ENCODE measurements around the gene RASSF5. TPM values are rescaled to one million over a fixed set of nuclear protein-coding genes. Genes with fewer than 3 reads are reported as not detected.

RASSF5 gene
- total and polyA plus RNA-seq, 4 donors = 4.8 to 10.0 (median 5.5) TPM

DNA sequence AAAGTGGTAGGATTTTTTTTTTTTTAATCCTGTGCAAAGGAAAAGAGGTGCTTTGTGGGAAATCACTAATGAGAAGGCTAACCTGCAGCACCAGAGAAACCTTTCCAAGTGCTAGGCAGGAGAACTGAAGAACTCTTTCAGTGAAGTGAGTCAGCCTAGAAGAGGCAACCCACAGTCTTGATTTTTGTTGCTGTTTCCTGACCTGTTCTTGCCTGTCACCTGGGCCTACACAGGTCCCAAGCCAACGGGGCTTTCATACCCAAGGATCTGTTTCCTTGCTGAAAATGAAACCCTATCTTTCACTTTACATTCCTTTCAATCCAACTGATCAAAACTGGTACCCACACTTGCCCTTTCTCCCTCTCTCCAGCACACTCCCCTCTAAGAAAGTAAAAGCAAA, 44.2 kb upstream of the RASSF5 start (continued):
- no peak for TF ChIP-seq SP1 (IDR thresholded peaks at IDR 0.05)
- no peak for TF ChIP-seq RAD21 (IDR thresholded peaks at IDR 0.05)
- no peak for TF ChIP-seq NR2F2 (IDR thresholded peaks at IDR 0.05)
- no peak for TF ChIP-seq YY1 (IDR thresholded peaks at IDR 0.05)

DNA sequence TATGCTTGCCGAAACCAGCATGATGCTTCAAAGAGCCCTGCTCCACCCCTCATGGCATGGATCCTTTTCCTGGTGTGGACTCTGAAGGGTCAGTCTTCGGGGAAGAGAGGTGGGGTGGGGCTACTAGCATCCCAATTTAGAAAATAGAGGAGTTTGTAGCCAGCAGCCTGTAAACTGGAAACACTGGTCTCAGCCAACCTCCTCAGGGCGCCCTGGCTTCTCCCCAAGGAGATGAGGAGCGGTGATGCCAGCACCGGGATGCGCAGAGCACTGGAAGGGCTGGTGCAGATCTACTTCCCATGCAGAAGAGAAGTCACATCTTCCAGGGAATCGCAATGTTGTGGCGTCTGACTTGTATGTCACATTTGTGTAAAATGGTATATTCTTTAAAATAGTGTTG, 43.4 kb upstream of the RASSF5 start:
- Histone ChIP-seq H3K9me3 (ENCODE audit: control insufficient read depth in 4 of 4, low read length in 3 of 4) (no peaks in the 10 kb centered on the region), H3K4me3 (ENCODE audit: low read depth in 1 of 3, low read length in 3 of 3) (no peak overlapping the region), H3K27me3 (ENCODE audit: control insufficient read depth in 4 of 4, insufficient read depth in 4 of 4, low read length in 3 of 4) (no peaks in the 10 kb centered on the region), H3K27ac (ENCODE audit: low read depth in 1 of 2, low read length in 2 of 2) (no peak overlapping the region), H3K9ac (ENCODE audit: low read depth in 1 of 2, low read length in 2 of 2) (no peak overlapping the region), H3K4me1 (ENCODE audit: control insufficient read depth in 4 of 4, insufficient read depth in 4 of 4, low read length in 3 of 4) (no peaks in the 10 kb centered on the region), H3K36me3 (ENCODE audit: control insufficient read depth in 4 of 4, insufficient read depth in 3 of 4, low read depth in 1 of 4, low read length in 3 of 4) (peaks cover 0 to 5% (median 3%) of the 10 kb centered on the region in 4 donors)
- 97% methylated on average over 8 of the region's 8 CpGs for WGBS
- DNase-seq (ENCODE audit: low spot score) = no peak
- TF ChIP-seq GABPA (IDR thresholded peaks at IDR 0.05 in 1 of 2, conservative IDR thresholded peaks at IDR 0.05 in 1 of 2) (no peak), EGR1 (IDR thresholded peaks at IDR 0.05; ENCODE audit: low read depth in 2 of 2) (no peak)
- TF ChIP-seq, protein P1, sequence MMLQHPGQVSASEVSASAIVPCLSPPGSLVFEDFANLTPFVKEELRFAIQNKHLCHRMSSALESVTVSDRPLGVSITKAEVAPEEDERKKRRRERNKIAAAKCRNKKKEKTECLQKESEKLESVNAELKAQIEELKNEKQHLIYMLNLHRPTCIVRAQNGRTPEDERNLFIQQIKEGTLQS (IDR thresholded peaks at IDR 0.05) = no peak

DNA sequence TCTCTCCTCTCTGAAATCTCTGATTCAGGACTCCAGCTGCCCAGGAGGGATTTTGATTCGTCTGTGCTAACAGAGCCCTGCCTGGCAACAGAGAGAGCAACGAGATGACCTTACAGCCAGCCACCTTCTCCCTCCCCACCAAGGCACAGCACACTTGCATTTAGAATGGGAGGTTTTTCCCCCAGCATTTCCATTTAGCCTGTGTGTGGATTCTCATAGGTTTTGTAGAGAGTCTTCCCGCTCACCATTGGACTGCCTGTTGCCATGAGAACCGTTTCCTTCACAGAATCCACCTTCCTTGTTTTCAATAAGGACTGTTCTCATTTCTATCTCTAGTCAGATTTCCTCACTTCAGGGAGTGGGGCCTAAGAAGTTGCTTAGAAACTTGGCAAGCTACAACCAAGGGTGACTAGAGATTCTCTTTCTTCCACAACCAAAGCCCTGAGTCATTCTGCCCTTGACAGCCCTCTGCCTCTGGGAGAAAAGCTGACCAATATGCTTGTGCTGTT, 42.8 kb upstream of the RASSF5 start:
- H3K9ac ChIP-seq (ENCODE audit: low read depth in 1 of 2, low read length in 2 of 2) = no peak overlapping the region
- no peaks in the 10 kb centered on the region for H3K4me1 ChIP-seq (ENCODE audit: control insufficient read depth in 4 of 4, insufficient read depth in 4 of 4, low read length in 3 of 4)
- 78% methylated on average over 4 of the region's 4 CpGs for WGBS
- no peaks in the 10 kb centered on the region for H3K27me3 ChIP-seq (ENCODE audit: control insufficient read depth in 4 of 4, insufficient read depth in 4 of 4, low read length in 3 of 4)
- H3K36me3 ChIP-seq (ENCODE audit: control insufficient read depth in 4 of 4, insufficient read depth in 3 of 4, low read depth in 1 of 4, low read length in 3 of 4) = peaks cover 0 to 5% (median under 1%) of the 10 kb centered on the region in 4 donors
- no peak overlapping the region for H3K27ac ChIP-seq (ENCODE audit: low read depth in 1 of 2, low read length in 2 of 2)
- H3K9me3 ChIP-seq (ENCODE audit: control insufficient read depth in 4 of 4, low read length in 3 of 4) = no peaks in the 10 kb centered on the region
- TF ChIP-seq, protein P1 (IDR thresholded peaks at IDR 0.05) = no peak
- TF ChIP-seq TAF1 (conservative IDR thresholded peaks at IDR 0.05) (no peak), FOXA2 (IDR thresholded peaks at IDR 0.05) (no peak), EGR1 (IDR thresholded peaks at IDR 0.05; ENCODE audit: low read depth in 2 of 2) (no peak), HNF4A (conservative IDR thresholded peaks at IDR 0.05) (no peak), SP1 (IDR thresholded peaks at IDR 0.05) (no peak), RAD21 (IDR thresholded peaks at IDR 0.05) (no peak), GABPA (IDR thresholded peaks at IDR 0.05 in 1 of 2, conservative IDR thresholded peaks at IDR 0.05 in 1 of 2) (no peak), NR2F2 (IDR thresholded peaks at IDR 0.05) (no peak)
- TF ChIP-seq, protein P2, sequence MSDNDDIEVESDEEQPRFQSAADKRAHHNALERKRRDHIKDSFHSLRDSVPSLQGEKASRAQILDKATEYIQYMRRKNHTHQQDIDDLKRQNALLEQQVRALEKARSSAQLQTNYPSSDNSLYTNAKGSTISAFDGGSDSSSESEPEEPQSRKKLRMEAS (IDR thresholded peaks at IDR 0.05) = no peak
- TF ChIP-seq, protein P3, sequence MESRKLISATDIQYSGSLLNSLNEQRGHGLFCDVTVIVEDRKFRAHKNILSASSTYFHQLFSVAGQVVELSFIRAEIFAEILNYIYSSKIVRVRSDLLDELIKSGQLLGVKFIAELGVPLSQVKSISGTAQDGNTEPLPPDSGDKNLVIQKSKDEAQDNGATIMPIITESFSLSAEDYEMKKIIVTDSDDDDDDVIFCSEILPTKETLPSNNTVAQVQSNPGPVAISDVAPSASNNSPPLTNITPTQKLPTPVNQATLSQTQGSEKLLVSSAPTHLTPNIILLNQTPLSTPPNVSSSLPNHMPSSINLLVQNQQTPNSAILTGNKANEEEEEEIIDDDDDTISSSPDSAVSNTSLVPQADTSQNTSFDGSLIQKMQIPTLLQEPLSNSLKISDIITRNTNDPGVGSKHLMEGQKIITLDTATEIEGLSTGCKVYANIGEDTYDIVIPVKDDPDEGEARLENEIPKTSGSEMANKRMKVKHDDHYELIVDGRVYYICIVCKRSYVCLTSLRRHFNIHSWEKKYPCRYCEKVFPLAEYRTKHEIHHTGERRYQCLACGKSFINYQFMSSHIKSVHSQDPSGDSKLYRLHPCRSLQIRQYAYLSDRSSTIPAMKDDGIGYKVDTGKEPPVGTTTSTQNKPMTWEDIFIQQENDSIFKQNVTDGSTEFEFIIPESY (IDR thresholded peaks at IDR 0.05) = no peak
- H3K4me3 ChIP-seq (ENCODE audit: low read depth in 1 of 3, low read length in 3 of 3) = no peak overlapping the region
- DNase-seq (ENCODE audit: low spot score) = no peak

DNA sequence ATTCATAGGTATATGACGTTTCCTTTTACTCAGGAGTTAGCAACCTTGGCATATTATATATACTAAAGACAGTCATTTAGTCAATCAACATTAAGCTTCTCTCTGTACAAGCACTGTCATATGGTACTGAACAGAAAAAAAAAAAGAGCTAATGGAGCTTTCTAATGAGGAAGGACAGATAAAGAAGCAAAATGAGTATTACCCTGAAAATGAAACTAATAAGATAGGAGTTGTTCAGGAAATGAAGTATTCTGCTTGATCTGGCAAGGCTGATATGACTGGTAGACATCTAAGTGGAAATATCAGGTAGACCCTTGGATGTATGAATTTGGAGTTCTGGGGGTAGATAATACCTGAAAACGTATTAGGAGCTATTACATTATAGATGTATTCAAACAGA, 41.4 kb upstream of the RASSF5 start:
- no peak overlapping the region for H3K9ac ChIP-seq (ENCODE audit: low read depth in 1 of 2, low read length in 2 of 2)
- H3K36me3 ChIP-seq (ENCODE audit: control insufficient read depth in 4 of 4, insufficient read depth in 3 of 4, low read depth in 1 of 4, low read length in 3 of 4) = no peaks in the 10 kb centered on the region
- H3K27me3 ChIP-seq (ENCODE audit: control insufficient read depth in 4 of 4, insufficient read depth in 4 of 4, low read length in 3 of 4) = no peaks in the 10 kb centered on the region
- WGBS = 62% methylated on average over 2 of the region's 2 CpGs
- peaks cover 0 to 12% (median 7%) of the 10 kb centered on the region in 4 donors for H3K4me1 ChIP-seq (ENCODE audit: control insufficient read depth in 4 of 4, insufficient read depth in 4 of 4, low read length in 3 of 4)
- H3K9me3 ChIP-seq (ENCODE audit: control insufficient read depth in 4 of 4, low read length in 3 of 4) = no peaks in the 10 kb centered on the region
- no peak overlapping the region for H3K27ac ChIP-seq (ENCODE audit: low read depth in 1 of 2, low read length in 2 of 2)
- no peak for DNase-seq (ENCODE audit: low spot score)
- TF ChIP-seq HNF4A (conservative IDR thresholded peaks at IDR 0.05) = no peak
- no peak for TF ChIP-seq TAF1 (conservative IDR thresholded peaks at IDR 0.05)
- TF ChIP-seq RXRA (IDR thresholded peaks at IDR 0.05) = no peak
- no peak for TF ChIP-seq EGR1 (IDR thresholded peaks at IDR 0.05; ENCODE audit: low read depth in 2 of 2)
- TF ChIP-seq, protein P4, sequence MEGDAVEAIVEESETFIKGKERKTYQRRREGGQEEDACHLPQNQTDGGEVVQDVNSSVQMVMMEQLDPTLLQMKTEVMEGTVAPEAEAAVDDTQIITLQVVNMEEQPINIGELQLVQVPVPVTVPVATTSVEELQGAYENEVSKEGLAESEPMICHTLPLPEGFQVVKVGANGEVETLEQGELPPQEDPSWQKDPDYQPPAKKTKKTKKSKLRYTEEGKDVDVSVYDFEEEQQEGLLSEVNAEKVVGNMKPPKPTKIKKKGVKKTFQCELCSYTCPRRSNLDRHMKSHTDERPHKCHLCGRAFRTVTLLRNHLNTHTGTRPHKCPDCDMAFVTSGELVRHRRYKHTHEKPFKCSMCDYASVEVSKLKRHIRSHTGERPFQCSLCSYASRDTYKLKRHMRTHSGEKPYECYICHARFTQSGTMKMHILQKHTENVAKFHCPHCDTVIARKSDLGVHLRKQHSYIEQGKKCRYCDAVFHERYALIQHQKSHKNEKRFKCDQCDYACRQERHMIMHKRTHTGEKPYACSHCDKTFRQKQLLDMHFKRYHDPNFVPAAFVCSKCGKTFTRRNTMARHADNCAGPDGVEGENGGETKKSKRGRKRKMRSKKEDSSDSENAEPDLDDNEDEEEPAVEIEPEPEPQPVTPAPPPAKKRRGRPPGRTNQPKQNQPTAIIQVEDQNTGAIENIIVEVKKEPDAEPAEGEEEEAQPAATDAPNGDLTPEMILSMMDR (IDR thresholded peaks at IDR 0.05; ENCODE audit: low read depth, low read length, missing input control) = no peak
- TF ChIP-seq RAD21 (IDR thresholded peaks at IDR 0.05) = no peak
- no peak for TF ChIP-seq JUND (IDR thresholded peaks at IDR 0.05)
- TF ChIP-seq, protein P3 (IDR thresholded peaks at IDR 0.05) = no peak
- no peak for TF ChIP-seq GABPA (IDR thresholded peaks at IDR 0.05 in 1 of 2, conservative IDR thresholded peaks at IDR 0.05 in 1 of 2)
- no peak for TF ChIP-seq NR2F2 (IDR thresholded peaks at IDR 0.05)
- no peak for TF ChIP-seq YY1 (IDR thresholded peaks at IDR 0.05)
- TF ChIP-seq SP1 (IDR thresholded peaks at IDR 0.05) = no peak
- TF ChIP-seq, protein P1 (IDR thresholded peaks at IDR 0.05) = no peak
- H3K4me3 ChIP-seq (ENCODE audit: low read depth in 1 of 3, low read length in 3 of 3) = no peak overlapping the region
